ENCODE results near the gene GAB2. TPM values are rescaled to one million over a fixed set of nuclear protein-coding genes. Genes with fewer than 3 reads are reported as not detected.
"Not testable (repeated sequence)": the region's sequence is repeated elsewhere in the genome, so short reads cannot be mapped to it uniquely, and the experiment has no call there.

Gene GAB2
- polyA plus RNA-seq, 2 donors, result 6.2 to 6.6 TPM

GRCh38 chr11:78298291-78298771 lies 119.3 kb downstream of the GAB2 start:
- 61 to 82% methylated on average over 1 of the region's 1 CpG for WGBS, 2 donors
- no peaks in the 10 kb centered on the region for H3K9me3 ChIP-seq (ENCODE audit: control insufficient read depth in 2 of 2, insufficient read depth in 1 of 2, low read depth in 1 of 2, low read length in 1 of 2)

GRCh38 chr11:78295991-78296930 lies 121.4 kb downstream of the GAB2 start:
- Histone ChIP-seq H3K36me3 (ENCODE audit: control insufficient read depth in 2 of 2, insufficient read depth in 2 of 2, low read length in 1 of 2) (no peaks in the 10 kb centered on the region), H3K27ac (ENCODE audit: low read depth in 2 of 2, low read length in 1 of 2) (no peak overlapping the region), H3K9me3 (ENCODE audit: control insufficient read depth in 2 of 2, insufficient read depth in 1 of 2, low read depth in 1 of 2, low read length in 1 of 2) (no peaks in the 10 kb centered on the region), H3K4me3 (ENCODE audit: low read depth in 1 of 2, low read length in 2 of 2) (no peak overlapping the region), H3K4me1 (ENCODE audit: control insufficient read depth in 2 of 2, insufficient read depth in 2 of 2, low read length in 1 of 2) (no peaks in the 10 kb centered on the region), H3K27me3 (ENCODE audit: control insufficient read depth in 1 of 2, insufficient read depth in 2 of 2, low read length in 2 of 2) (no peaks in the 10 kb centered on the region)
- WGBS, 2 donors, result 83 to 86% methylated on average over 8 of the region's 8 CpGs

More at GRCh38 chr11:78298291-78298771, 119.3 kb downstream of the GAB2 start:
- Histone ChIP-seq H3K4me3 (ENCODE audit: low read depth in 1 of 2, low read length in 2 of 2) (no peak overlapping the region), H3K27me3 (ENCODE audit: control insufficient read depth in 1 of 2, insufficient read depth in 2 of 2, low read length in 2 of 2) (no peaks in the 10 kb centered on the region), H3K4me1 (ENCODE audit: control insufficient read depth in 2 of 2, insufficient read depth in 2 of 2, low read length in 1 of 2) (no peaks in the 10 kb centered on the region), H3K27ac (ENCODE audit: low read depth in 2 of 2, low read length in 1 of 2) (no peak overlapping the region), H3K36me3 (ENCODE audit: control insufficient read depth in 2 of 2, insufficient read depth in 2 of 2, low read length in 1 of 2) (no peaks in the 10 kb centered on the region)

GRCh38 chr11:78295347-78295746 lies 122.3 kb downstream of the GAB2 start:
- WGBS, 2 donors, result 94 to 99% methylated on average over 3 of the region's 3 CpGs
- no peak overlapping the region for H3K27ac ChIP-seq (ENCODE audit: low read depth in 2 of 2, low read length in 1 of 2)
- no peaks in the 10 kb centered on the region for H3K27me3 ChIP-seq (ENCODE audit: control insufficient read depth in 1 of 2, insufficient read depth in 2 of 2, low read length in 2 of 2)
- no peak overlapping the region for H3K4me3 ChIP-seq (ENCODE audit: low read depth in 1 of 2, low read length in 2 of 2)
- no peaks in the 10 kb centered on the region for H3K4me1 ChIP-seq (ENCODE audit: control insufficient read depth in 2 of 2, insufficient read depth in 2 of 2, low read length in 1 of 2)
- no peaks in the 10 kb centered on the region for H3K36me3 ChIP-seq (ENCODE audit: control insufficient read depth in 2 of 2, insufficient read depth in 2 of 2, low read length in 1 of 2)
- H3K9me3 ChIP-seq (ENCODE audit: control insufficient read depth in 2 of 2, insufficient read depth in 1 of 2, low read depth in 1 of 2, low read length in 1 of 2), result no peaks in the 10 kb centered on the region

DNA sequence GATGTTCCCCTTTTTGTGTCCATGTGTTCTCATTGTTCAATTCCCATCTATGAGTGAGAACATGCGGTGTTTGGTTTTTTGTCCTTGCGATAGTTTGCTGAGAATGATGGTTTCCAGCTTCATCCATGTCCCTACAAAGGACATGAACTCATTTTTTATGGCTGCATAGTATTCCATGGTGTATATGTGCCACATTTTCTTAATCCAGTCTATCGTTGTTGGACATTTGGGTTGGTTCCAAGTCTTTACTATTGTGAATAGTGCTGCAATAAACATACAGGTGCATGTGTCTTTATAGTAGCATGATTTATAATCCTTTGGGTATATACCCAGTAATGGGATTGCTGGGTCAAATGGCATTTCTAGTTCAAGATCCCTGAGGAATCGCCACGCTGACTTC lies 123.5 kb downstream of the GAB2 start:
- not testable (repeated sequence) for H3K27ac ChIP-seq (ENCODE audit: low read depth in 2 of 2, low read length in 1 of 2)

DNA sequence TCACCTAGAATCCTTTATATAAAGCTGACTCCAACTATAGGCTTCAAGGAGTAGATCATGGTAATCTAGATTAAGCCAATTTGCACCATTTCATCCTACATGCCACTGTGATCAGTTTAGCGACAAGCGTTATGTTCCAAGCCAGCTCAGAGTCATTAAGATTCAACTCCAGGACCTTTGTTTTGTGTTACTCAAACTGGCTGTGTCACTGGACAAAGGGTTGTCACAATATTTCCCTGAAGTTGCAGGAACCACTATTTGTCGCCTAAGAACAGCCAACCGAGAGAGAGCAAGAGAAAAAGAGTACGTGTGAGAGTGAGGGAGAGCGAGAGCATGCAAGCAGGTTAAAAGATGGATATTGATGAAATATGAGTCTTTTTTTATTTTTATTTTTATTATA lies 124.1 kb downstream of the GAB2 start:
- Histone ChIP-seq H3K27ac (ENCODE audit: low read depth in 2 of 2, low read length in 1 of 2) (no peak overlapping the region), H3K4me3 (ENCODE audit: low read depth in 1 of 2, low read length in 2 of 2) (no peak overlapping the region), H3K4me1 (ENCODE audit: control insufficient read depth in 2 of 2, insufficient read depth in 2 of 2, low read length in 1 of 2) (no peaks in the 10 kb centered on the region), H3K36me3 (ENCODE audit: control insufficient read depth in 2 of 2, insufficient read depth in 2 of 2, low read length in 1 of 2) (no peaks in the 10 kb centered on the region), H3K27me3 (ENCODE audit: control insufficient read depth in 1 of 2, insufficient read depth in 2 of 2, low read length in 2 of 2) (no peaks in the 10 kb centered on the region), H3K9me3 (ENCODE audit: control insufficient read depth in 2 of 2, insufficient read depth in 1 of 2, low read depth in 1 of 2, low read length in 1 of 2) (no peaks in the 10 kb centered on the region)
- 96 to 97% methylated on average over 6 of the region's 6 CpGs for WGBS, 2 donors

More for the DNA sequence above, 123.5 kb downstream of the GAB2 start:
- H3K4me1 ChIP-seq (ENCODE audit: control insufficient read depth in 2 of 2, insufficient read depth in 2 of 2, low read length in 1 of 2); H3K9me3 ChIP-seq (ENCODE audit: control insufficient read depth in 2 of 2, insufficient read depth in 1 of 2, low read depth in 1 of 2, low read length in 1 of 2); H3K36me3 ChIP-seq (ENCODE audit: control insufficient read depth in 2 of 2, insufficient read depth in 2 of 2, low read length in 1 of 2); H3K4me3 ChIP-seq (ENCODE audit: low read depth in 1 of 2, low read length in 2 of 2); H3K27me3 ChIP-seq (ENCODE audit: control insufficient read depth in 1 of 2, insufficient read depth in 2 of 2, low read length in 2 of 2): not testable (repeated sequence)
- WGBS, 2 donors, result 89 to 92% methylated on average over 4 to 5 of the region's 5 CpGs

GRCh38 chr11:78292109-78292803 lies 125.4 kb downstream of the GAB2 start:
- Histone ChIP-seq H3K27me3 (ENCODE audit: control insufficient read depth in 1 of 2, insufficient read depth in 2 of 2, low read length in 2 of 2) (no peaks in the 10 kb centered on the region), H3K4me3 (ENCODE audit: low read depth in 1 of 2, low read length in 2 of 2) (no peak overlapping the region), H3K36me3 (ENCODE audit: control insufficient read depth in 2 of 2, insufficient read depth in 2 of 2, low read length in 1 of 2) (no peaks in the 10 kb centered on the region), H3K4me1 (ENCODE audit: control insufficient read depth in 2 of 2, insufficient read depth in 2 of 2, low read length in 1 of 2) (no peaks in the 10 kb centered on the region), H3K9me3 (ENCODE audit: control insufficient read depth in 2 of 2, insufficient read depth in 1 of 2, low read depth in 1 of 2, low read length in 1 of 2) (no peaks in the 10 kb centered on the region), H3K27ac (ENCODE audit: low read depth in 2 of 2, low read length in 1 of 2) (no peak overlapping the region)
- 74 to 77% methylated on average over 9 of the region's 9 CpGs for WGBS, 2 donors

DNA sequence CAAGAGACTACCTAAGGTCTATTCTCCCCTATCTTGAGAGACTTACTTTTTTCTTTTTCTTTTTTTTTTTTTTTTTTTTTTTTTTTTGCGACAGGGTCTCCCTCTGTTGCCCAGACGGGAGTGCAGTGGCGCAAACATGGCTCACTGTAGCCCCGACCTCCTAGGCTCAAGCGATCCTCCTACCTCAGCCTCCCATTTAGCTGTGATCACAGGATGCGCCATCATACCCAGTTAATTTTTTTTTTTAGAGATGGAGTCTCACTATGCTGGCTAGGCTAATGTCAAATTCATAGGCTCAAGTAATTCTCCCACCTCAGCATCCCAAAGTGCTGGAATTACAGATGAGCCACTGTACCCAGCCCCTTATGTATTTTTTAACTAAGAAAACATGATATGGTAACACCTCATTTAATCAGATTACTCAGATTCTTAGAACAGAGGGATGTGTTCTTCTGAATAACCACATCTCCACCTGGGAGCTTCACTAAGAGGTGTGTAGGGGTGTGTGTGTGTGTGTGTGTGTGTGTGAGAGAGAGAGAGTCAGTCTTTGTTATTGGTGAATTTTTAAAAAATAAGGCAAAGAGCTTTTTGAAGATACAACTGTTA lies 126.0 kb downstream of the GAB2 start:
- Histone ChIP-seq H3K27me3 (ENCODE audit: control insufficient read depth in 1 of 2, insufficient read depth in 2 of 2, low read length in 2 of 2) (no peaks in the 10 kb centered on the region), H3K27ac (ENCODE audit: low read depth in 2 of 2, low read length in 1 of 2) (no peak overlapping the region), H3K4me1 (ENCODE audit: control insufficient read depth in 2 of 2, insufficient read depth in 2 of 2, low read length in 1 of 2) (no peaks in the 10 kb centered on the region), H3K4me3 (ENCODE audit: low read depth in 1 of 2, low read length in 2 of 2) (no peak overlapping the region), H3K9me3 (ENCODE audit: control insufficient read depth in 2 of 2, insufficient read depth in 1 of 2, low read depth in 1 of 2, low read length in 1 of 2) (no peaks in the 10 kb centered on the region), H3K36me3 (ENCODE audit: control insufficient read depth in 2 of 2, insufficient read depth in 2 of 2, low read length in 1 of 2) (no peaks in the 10 kb centered on the region)
- 96 to 97% methylated on average over 6 of the region's 6 CpGs for WGBS, 2 donors

DNA sequence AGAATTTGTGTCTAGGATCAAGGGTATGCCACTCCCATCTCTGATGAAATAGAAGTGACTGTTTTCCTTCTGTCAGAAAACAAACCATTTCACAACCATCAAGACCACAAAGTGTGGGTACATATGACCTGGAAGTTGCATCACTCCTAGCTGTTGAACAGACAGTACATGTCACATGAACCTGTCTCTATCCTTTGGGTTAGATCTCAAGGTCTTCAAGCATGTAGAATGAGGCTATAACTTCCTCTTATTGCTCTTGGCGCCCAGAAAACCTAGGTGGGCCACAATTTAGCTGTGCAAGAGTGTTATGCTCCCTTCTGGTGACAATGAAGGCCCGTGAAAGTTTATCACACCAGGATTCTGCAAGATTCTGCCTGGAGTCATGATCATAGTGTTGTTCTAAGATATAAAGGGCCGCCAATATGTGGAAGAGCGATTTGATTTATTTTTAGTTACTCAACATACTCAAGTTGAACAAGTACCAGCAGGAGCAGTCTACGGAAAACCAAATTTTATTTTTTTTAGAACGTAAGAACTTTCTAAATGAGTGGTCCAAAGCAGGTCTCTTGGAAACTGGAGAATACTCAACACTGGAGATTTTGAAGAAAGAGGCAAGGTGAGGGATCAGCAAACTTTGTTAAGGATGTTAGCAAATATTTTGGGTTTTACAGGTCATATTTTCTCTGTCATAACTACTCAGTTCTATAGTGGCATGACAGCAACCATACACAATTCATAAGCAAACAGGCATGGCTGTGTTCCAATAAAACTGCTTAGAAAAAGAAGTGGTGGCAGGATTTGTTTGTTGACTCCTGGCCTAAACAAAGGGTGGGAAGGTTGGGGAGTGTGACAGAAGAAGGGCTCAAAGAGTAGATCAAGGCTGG lies 127.1 kb downstream of the GAB2 start:
- no peaks in the 10 kb centered on the region for H3K4me1 ChIP-seq (ENCODE audit: control insufficient read depth in 2 of 2, insufficient read depth in 2 of 2, low read length in 1 of 2)
- 88 to 89% methylated on average over 6 of the region's 6 CpGs for WGBS, 2 donors
- no peaks in the 10 kb centered on the region for H3K36me3 ChIP-seq (ENCODE audit: control insufficient read depth in 2 of 2, insufficient read depth in 2 of 2, low read length in 1 of 2)
- H3K4me3 ChIP-seq (ENCODE audit: low read depth in 1 of 2, low read length in 2 of 2), result no peak overlapping the region
- no peaks in the 10 kb centered on the region for H3K27me3 ChIP-seq (ENCODE audit: control insufficient read depth in 1 of 2, insufficient read depth in 2 of 2, low read length in 2 of 2)
- H3K27ac ChIP-seq (ENCODE audit: low read depth in 2 of 2, low read length in 1 of 2), result no peak overlapping the region
- no peaks in the 10 kb centered on the region for H3K9me3 ChIP-seq (ENCODE audit: control insufficient read depth in 2 of 2, insufficient read depth in 1 of 2, low read depth in 1 of 2, low read length in 1 of 2)
